K562 (cell line): ENCODE measurements around the gene ANK3. TPM values are rescaled to one million over a fixed set of nuclear protein-coding genes. Genes with fewer than 3 reads are reported as not detected.

Experiments used
- ATAC-seq: fragments of 200-7000 bp; cut with Tn5 transposase; 3 replicates; pipeline ENCODE4 v1.9.1; 2020; ENCODE audit warnings: moderate library complexity
- BruUV-seq: library from RNA; stranded (reverse); fragments of 400-500 nt; replicated peaks from 2 replicates; lab custom pipeline; 2021; lab: Mats Ljungman, UMichigan
- CTCF ChIA-PET: fragments of 300-600 bp; formaldehyde crosslinking; extraction: SDS; loops from one replicate; lab custom pipeline; 2021; ENCODE audit warnings: low intra/inter-chr PET ratio; lab: Yijun Ruan, JAX
- POLR2A ChIA-PET: fragments of 300-600, 350-650 bp; sonication (Branson Sonifier 250); formaldehyde crosslinking; extraction: SDS; loops from one replicate; lab custom pipeline; 2021; ENCODE audit warnings: antibody characterized with exemption, inconsistent platforms; lab: Yijun Ruan, JAX
- DNase-seq, 4 experiments: peaks; one replicate each; pipeline versions ENCODE4 v3.0.0 to v3.0.0-alpha.2; 2011 to 2018; ENCODE audit warnings: low spot score in 3 of 4, mixed read lengths in 3 of 4; ENCODE audit errors: extremely low read depth in 1 of 4
- FAIRE-seq: peaks from 2 replicates; lab custom pipeline; 2011; peaks lifted over from hg19 to GRCh38; lab: Jason Lieb, UNC
- H2AFZ ChIP-seq: 2 replicates; pipeline ENCODE4 v1.6.0; 2011; ENCODE audit warnings: low read depth, low read length, control low read depth, inconsistent platforms
- H3K27ac ChIP-seq: fragments of 200-600 bp; 3 replicates; pipeline ENCODE4 v1.8.0; 2011; ENCODE audit warnings: low read depth, mild to moderate bottlenecking, control low read depth, inconsistent platforms, low read length, moderate library complexity, mixed read lengths; ENCODE audit errors: extremely low read depth
- H3K27me3 ChIP-seq, 2 experiments: fragments of 300-600 bp in 1 of 2; 2 replicates in 1 of 2; 3 replicates in 1 of 2; pipeline versions ENCODE4 v1.6.0 to v1.8.0; 2011; ENCODE audit warnings: inconsistent platforms in 2 of 2, low read length in 2 of 2, mild to moderate bottlenecking in 1 of 2, mixed read lengths in 1 of 2, moderate library complexity in 1 of 2; ENCODE audit not compliant: control insufficient read depth in 2 of 2, insufficient read depth in 2 of 2
- H3K36me3 ChIP-seq: fragments of 300-600 bp; 3 replicates; pipeline ENCODE4 v1.8.0; 2011; ENCODE audit warnings: mild to moderate bottlenecking, low read length, inconsistent platforms; ENCODE audit not compliant: control insufficient read depth, insufficient read depth
- H3K4me1 ChIP-seq, 2 experiments: fragments of 200-600 bp in 1 of 2; replicated peaks in 1 of 2; 2 replicates in 1 of 2; 3 replicates in 1 of 2; pipeline versions ENCODE4 v1.5.1 to v1.8.0; 2011; ENCODE audit warnings: inconsistent platforms in 2 of 2, low read length in 2 of 2, mild to moderate bottlenecking in 1 of 2, mixed read lengths in 1 of 2, moderate library complexity in 1 of 2; ENCODE audit not compliant: control insufficient read depth in 2 of 2, insufficient read depth in 2 of 2
- H3K4me2 ChIP-seq: 2 replicates; pipeline ENCODE4 v1.6.1; 2011; ENCODE audit warnings: low read length, control low read depth, inconsistent platforms, mixed read lengths; ENCODE audit not compliant: insufficient read depth
- H3K4me3 ChIP-seq: fragments of 200-600 bp; sonication (generic), shearing (Covaris generic); 2 replicates; pipeline ENCODE4 v1.5.1; 2016; ENCODE audit warnings: control low read depth, inconsistent platforms
- H3K79me2 ChIP-seq: fragments of 200-600 bp; 3 replicates; pipeline ENCODE4 v1.8.0; 2011; ENCODE audit warnings: low read length, inconsistent platforms; ENCODE audit not compliant: control insufficient read depth, insufficient read depth
- H3K9ac ChIP-seq, 2 experiments: 2 replicates each; pipeline versions ENCODE4 v1.6.0 to v1.6.1; 2011; ENCODE audit warnings: low read depth in 2 of 2, low read length in 2 of 2, control low read depth in 1 of 2, inconsistent platforms in 1 of 2, mild to moderate bottlenecking in 1 of 2, mixed read lengths in 1 of 2; ENCODE audit not compliant: insufficient read depth in 1 of 2
- H3K9me1 ChIP-seq: one replicate; pipeline ENCODE4 v1.6.0; 2011; ENCODE audit warnings: inconsistent platforms, mild to moderate bottlenecking, low read length, moderate library complexity; ENCODE audit not compliant: control insufficient read depth, insufficient read depth
- H3K9me3 ChIP-seq: replicated peaks from 2 replicates; pipeline ENCODE4 v1.5.1; 2011; ENCODE audit warnings: low read depth, low read length, inconsistent platforms; ENCODE audit not compliant: control insufficient read depth, insufficient read depth
- H4K20me1 ChIP-seq: replicated peaks from 2 replicates; pipeline ENCODE4 v1.6.1; 2011; ENCODE audit warnings: low read length, inconsistent platforms, mixed read lengths; ENCODE audit not compliant: control insufficient read depth, insufficient read depth
- CBFA2T3 ChIP-seq: fragments of 450-650 bp; IDR thresholded peaks from 2 replicates; pipeline ENCODE4 v1.6.1; 2017
- CXXC5 ChIP-seq: fragments of 250-450 bp; sonication (Bioruptor Pico); IDR thresholded peaks from 2 replicates; pipeline ENCODE4 v1.8.0; 2022; ENCODE audit warnings: inconsistent platforms, mild to moderate bottlenecking, moderate library complexity
- GABPB1 ChIP-seq: sonication (generic); formaldehyde crosslinking; IDR thresholded peaks from 2 replicates; pipeline ENCODE4 v1.8.0; 2022; ENCODE audit warnings: mild to moderate bottlenecking, missing genetic modification reagents
- IFI16 ChIP-seq: fragments of 250-450 bp; sonication (Bioruptor Pico); IDR thresholded peaks from 2 replicates; pipeline ENCODE4 v2.1.2; 2022; ENCODE audit warnings: mild to moderate bottlenecking, inconsistent platforms
- JUNB ChIP-seq: fragments of 450-650 bp; formaldehyde crosslinking; conservative IDR thresholded peaks from 2 replicates; pipeline ENCODE4 v1.4.0; 2020; ENCODE audit warnings: mild to moderate bottlenecking
- KDM2B ChIP-seq: fragments of 250-450 bp; sonication (Bioruptor Pico); IDR thresholded peaks from 2 replicates; pipeline ENCODE4 v1.8.0; 2021; ENCODE audit warnings: mild to moderate bottlenecking, moderate library complexity
- SMAD1 ChIP-seq: fragments of 150-350 bp; IDR thresholded peaks from 2 replicates; pipeline ENCODE4 v1.6.1; 2014; ENCODE audit warnings: low read length, low read depth; ENCODE audit not compliant: partially characterized antibody
- SMAD3 ChIP-seq: fragments of 450-650 bp; formaldehyde crosslinking; conservative IDR thresholded peaks from 2 replicates; pipeline ENCODE4 v1.4.0; 2020; ENCODE audit warnings: mild to moderate bottlenecking
- SMC3 ChIP-seq: conservative IDR thresholded peaks from 2 replicates; pipeline ENCODE4 v1.6.1; 2011; ENCODE audit warnings: low read depth, low read length, improper control_type of control experiment; ENCODE audit not compliant: insufficient read depth
- YBX1 ChIP-seq: fragments of 450-650 bp; IDR thresholded peaks from 2 replicates; pipeline ENCODE4 v1.7.1; 2016; ENCODE audit warnings: mild to moderate bottlenecking
- ZNF224 ChIP-seq: sonication (generic); formaldehyde crosslinking; IDR thresholded peaks from 2 replicates; pipeline ENCODE4 v1.8.0; 2022; ENCODE audit warnings: mild to moderate bottlenecking, missing genetic modification reagents
- ZNF347 ChIP-seq: fragments of 450-650 bp; formaldehyde crosslinking; IDR thresholded peaks from 2 replicates; pipeline ENCODE4 v1.4.0; 2020; ENCODE audit warnings: low read depth, mild to moderate bottlenecking, moderate library complexity
- ZNF41 ChIP-seq: fragments of 250-450 bp; sonication (Bioruptor Pico); conservative IDR thresholded peaks from 2 replicates; pipeline ENCODE4 v1.4.0; 2020; ENCODE audit warnings: mild to moderate bottlenecking
- WGBS: fragments of 100-300 bp; shearing (Covaris generic); methylation state at CpG from one replicate; pipeline ENCODE4 v1.1.6; 2016; ENCODE audit warnings: low coverage, mixed read lengths; ENCODE audit not compliant: insufficient coverage; ENCODE audit errors: missing lambda C conversion rate; 5-methylcytosine and 5-hydroxymethylcytosine counted together
- in situ Hi-C: fragments of 300-500 bp; cut with MboI; formaldehyde crosslinking; loops from 4 replicates; pipeline ENCODE4 v1.15.0; 2018; ENCODE audit warnings: inconsistent platforms, mixed read lengths
- intact Hi-C: fragments of 100-400 bp; cut with micrococcal nuclease; formaldehyde crosslinking; loops from 2 replicates; pipeline ENCODE4 v1.14.2; 2022
- polyA plus RNA-seq, 8 experiments: library from polyadenylated mRNA; depleted of rRNA in 4 of 8; stranded (reverse) in 5 of 8; unstranded in 3 of 8; fragments of >200 nt; fragmentation: Nextera tagmentation in 2 of 8; fragmentation: Illumina TruSeq in 1 of 8; extraction: Ambion mirVana in 2 of 8; extraction: Trizol in 1 of 8; gene quantifications; 2 replicates each; pipeline versions ENCODE4 v1.2.1 to v1.2.3, GENCODE V29; 2011 to 2014; ENCODE audit warnings: inconsistent platforms in 1 of 8, missing spikeins in 1 of 8
- total RNA-seq, 7 experiments: library from RNA; depleted of rRNA in 6 of 7; stranded (reverse); fragments of >200 nt in 6 of 7; fragmentation: Illumina TruSeq in 2 of 7; extraction: Trizol in 2 of 7; gene quantifications; 2 replicates each; pipeline versions ENCODE4 v1.2.1 to v1.2.3, GENCODE V29; 2011 to 2021; ENCODE audit warnings: low replicate concordance in 1 of 7
- TF ChIP-seq, protein P1 (sequence below): fragments of 450-650 bp; formaldehyde crosslinking; IDR thresholded peaks from 2 replicates; pipeline ENCODE4 v1.4.0; 2020; ENCODE audit warnings: mild to moderate bottlenecking, moderate library complexity
- TF ChIP-seq, protein P2 (sequence below), 3 experiments: IDR thresholded peaks in 2 of 3; conservative IDR thresholded peaks in 1 of 3; 2 replicates each; pipeline ENCODE4 v1.5.1; 2011 to 2012; ENCODE audit warnings: low read length in 3 of 3, mild to moderate bottlenecking in 3 of 3, control low read depth in 2 of 3, improper control_type of control experiment in 1 of 3, inconsistent platforms in 1 of 3, low read depth in 1 of 3, mixed read lengths in 1 of 3, moderate library complexity in 1 of 3; ENCODE audit not compliant: insufficient read depth in 2 of 3
- TF ChIP-seq, protein P3 (sequence below): fragments of 250-450 bp; sonication (Bioruptor Pico); IDR thresholded peaks from 2 replicates; pipeline ENCODE4 v1.5.0; 2020; ENCODE audit warnings: mild to moderate bottlenecking
- TF ChIP-seq, protein P4 (sequence below): fragments of 250-450 bp; sonication (Bioruptor Pico); IDR thresholded peaks from 2 replicates; pipeline ENCODE4 v1.6.1; 2021; ENCODE audit warnings: mild to moderate bottlenecking
- TF ChIP-seq, protein P5 (sequence below): IDR thresholded peaks from 3 replicates; pipeline ENCODE4 v1.6.1; 2011; ENCODE audit warnings: borderline replicate concordance, mild to moderate bottlenecking; ENCODE audit not compliant: insufficient read length, insufficient read depth

ANK3 gene
- total and polyA plus RNA-seq, 9 of the 15 experiments (the other 6 are each of a cell fraction or from before 2014, with no cell fraction given), result 10.0 to 32.3 (median 17.9) TPM

DNA sequence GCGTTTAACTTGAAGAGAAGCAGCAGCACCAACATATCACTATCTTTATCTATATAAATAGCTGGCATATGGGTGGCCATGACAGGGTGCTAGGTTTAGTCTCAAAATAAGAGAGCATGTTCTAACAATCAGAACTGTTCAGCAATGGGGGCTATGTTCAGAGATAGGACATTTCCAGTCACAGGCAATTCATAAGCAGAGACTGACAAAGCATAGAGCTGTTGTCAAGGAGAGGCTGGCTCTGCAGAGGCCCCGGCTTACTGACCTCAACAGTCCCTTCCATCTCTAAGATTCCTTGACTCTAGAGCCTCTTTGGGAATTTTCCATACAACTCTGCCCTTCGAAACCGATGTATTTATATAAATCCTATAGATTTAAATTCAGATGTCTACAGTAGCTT lies 17.2 kb downstream of the ANK3 start:
- TF ChIP-seq SMAD1 (no peak), IFI16 (no peak), ZNF41 (CRISPR knock-in tag) (no peak), CBFA2T3 (no peak), SMC3 (no peak), ZNF224 (no peak), CXXC5 (no peak), KDM2B (CRISPR knock-in tag) (no peak), GABPB1 (CRISPR knock-in tag) (no peak), YBX1 (no peak), JUNB (CRISPR knock-in tag) (no peak), ZNF347 (CRISPR knock-in tag) (no peak), SMAD3 (CRISPR knock-in tag) (no peak)
- TF ChIP-seq, protein P1, sequence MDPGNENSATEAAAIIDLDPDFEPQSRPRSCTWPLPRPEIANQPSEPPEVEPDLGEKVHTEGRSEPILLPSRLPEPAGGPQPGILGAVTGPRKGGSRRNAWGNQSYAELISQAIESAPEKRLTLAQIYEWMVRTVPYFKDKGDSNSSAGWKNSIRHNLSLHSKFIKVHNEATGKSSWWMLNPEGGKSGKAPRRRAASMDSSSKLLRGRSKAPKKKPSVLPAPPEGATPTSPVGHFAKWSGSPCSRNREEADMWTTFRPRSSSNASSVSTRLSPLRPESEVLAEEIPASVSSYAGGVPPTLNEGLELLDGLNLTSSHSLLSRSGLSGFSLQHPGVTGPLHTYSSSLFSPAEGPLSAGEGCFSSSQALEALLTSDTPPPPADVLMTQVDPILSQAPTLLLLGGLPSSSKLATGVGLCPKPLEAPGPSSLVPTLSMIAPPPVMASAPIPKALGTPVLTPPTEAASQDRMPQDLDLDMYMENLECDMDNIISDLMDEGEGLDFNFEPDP (CRISPR knock-in tag), result no peak
- TF ChIP-seq, protein P2, sequence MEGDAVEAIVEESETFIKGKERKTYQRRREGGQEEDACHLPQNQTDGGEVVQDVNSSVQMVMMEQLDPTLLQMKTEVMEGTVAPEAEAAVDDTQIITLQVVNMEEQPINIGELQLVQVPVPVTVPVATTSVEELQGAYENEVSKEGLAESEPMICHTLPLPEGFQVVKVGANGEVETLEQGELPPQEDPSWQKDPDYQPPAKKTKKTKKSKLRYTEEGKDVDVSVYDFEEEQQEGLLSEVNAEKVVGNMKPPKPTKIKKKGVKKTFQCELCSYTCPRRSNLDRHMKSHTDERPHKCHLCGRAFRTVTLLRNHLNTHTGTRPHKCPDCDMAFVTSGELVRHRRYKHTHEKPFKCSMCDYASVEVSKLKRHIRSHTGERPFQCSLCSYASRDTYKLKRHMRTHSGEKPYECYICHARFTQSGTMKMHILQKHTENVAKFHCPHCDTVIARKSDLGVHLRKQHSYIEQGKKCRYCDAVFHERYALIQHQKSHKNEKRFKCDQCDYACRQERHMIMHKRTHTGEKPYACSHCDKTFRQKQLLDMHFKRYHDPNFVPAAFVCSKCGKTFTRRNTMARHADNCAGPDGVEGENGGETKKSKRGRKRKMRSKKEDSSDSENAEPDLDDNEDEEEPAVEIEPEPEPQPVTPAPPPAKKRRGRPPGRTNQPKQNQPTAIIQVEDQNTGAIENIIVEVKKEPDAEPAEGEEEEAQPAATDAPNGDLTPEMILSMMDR (IDR thresholded peaks at IDR 0.05 in 2 of 3, conservative IDR thresholded peaks at IDR 0.05 in 1 of 3; ENCODE audit: insufficient read depth in 2 of 3, low read depth in 1 of 3, low read length in 3 of 3), result no peak
- TF ChIP-seq, protein P3, sequence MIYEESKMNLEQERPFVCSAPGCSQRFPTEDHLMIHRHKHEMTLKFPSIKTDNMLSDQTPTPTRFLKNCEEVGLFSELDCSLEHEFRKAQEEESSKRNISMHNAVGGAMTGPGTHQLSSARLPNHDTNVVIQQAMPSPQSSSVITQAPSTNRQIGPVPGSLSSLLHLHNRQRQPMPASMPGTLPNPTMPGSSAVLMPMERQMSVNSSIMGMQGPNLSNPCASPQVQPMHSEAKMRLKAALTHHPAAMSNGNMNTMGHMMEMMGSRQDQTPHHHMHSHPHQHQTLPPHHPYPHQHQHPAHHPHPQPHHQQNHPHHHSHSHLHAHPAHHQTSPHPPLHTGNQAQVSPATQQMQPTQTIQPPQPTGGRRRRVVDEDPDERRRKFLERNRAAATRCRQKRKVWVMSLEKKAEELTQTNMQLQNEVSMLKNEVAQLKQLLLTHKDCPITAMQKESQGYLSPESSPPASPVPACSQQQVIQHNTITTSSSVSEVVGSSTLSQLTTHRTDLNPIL (CRISPR knock-in tag), result no peak
- TF ChIP-seq, protein P4, sequence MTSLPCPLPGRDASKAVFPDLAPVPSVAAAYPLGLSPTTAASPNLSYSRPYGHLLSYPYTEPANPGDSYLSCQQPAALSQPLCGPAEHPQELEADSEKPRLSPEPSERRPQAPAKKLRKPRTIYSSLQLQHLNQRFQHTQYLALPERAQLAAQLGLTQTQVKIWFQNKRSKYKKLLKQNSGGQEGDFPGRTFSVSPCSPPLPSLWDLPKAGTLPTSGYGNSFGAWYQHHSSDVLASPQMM, result no peak
- TF ChIP-seq, protein P5, sequence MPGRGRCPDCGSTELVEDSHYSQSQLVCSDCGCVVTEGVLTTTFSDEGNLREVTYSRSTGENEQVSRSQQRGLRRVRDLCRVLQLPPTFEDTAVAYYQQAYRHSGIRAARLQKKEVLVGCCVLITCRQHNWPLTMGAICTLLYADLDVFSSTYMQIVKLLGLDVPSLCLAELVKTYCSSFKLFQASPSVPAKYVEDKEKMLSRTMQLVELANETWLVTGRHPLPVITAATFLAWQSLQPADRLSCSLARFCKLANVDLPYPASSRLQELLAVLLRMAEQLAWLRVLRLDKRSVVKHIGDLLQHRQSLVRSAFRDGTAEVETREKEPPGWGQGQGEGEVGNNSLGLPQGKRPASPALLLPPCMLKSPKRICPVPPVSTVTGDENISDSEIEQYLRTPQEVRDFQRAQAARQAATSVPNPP, result no peak
- no peak overlapping the region for H2AFZ ChIP-seq
- 11% methylated on average over 4 of the region's 4 CpGs for WGBS
- POLR2A ChIA-PET, result interaction anchor here (0.7 to 1.1 kb wide), 2 partner anchors 46 to 72 kb away, joined by 3 read pairs; no protein-coding TSS in a partner anchor
- intact Hi-C loops, result no loop called here
- no peaks in the 10 kb centered on the region for H4K20me1 ChIP-seq
- H3K4me3 ChIP-seq, result no peak overlapping the region
- ATAC-seq (no peak; the same call in 1 of the 3 replicates), FAIRE-seq (no peak), DNase-seq (no peak)
- H3K79me2 ChIP-seq, result no peaks in the 10 kb centered on the region
- H3K36me3 ChIP-seq, result no peaks in the 10 kb centered on the region
- BruUV-seq, result no TSS peak
- H3K27me3 ChIP-seq, result no peaks in the 10 kb centered on the region
- CTCF ChIA-PET, result no interaction called here
- no peaks in the 10 kb centered on the region for H3K4me1 ChIP-seq
- H3K9me3 ChIP-seq, result no peaks in the 10 kb centered on the region
- no peak overlapping the region for H3K4me2 ChIP-seq
- no peak overlapping the region for H3K27ac ChIP-seq
- H3K9me1 ChIP-seq, result no peaks in the 10 kb centered on the region
- H3K9ac ChIP-seq, result no peak overlapping the region
- in situ Hi-C loops, result no loop called here
